K562 (cell line): ENCODE measurements around the gene ZNF488. TPM values are rescaled to one million over a fixed set of nuclear protein-coding genes. Genes with fewer than 3 reads are reported as not detected.

Source experiments
- ATAC-seq: fragments of 200-7000 bp; cut with Tn5 transposase; 3 replicates; pipeline ENCODE4 v1.9.1; 2020; ENCODE audit warnings: moderate library complexity
- BruUV-seq: library from RNA; stranded (reverse); fragments of 400-500 nt; replicated peaks from 2 replicates; lab custom pipeline; 2021; lab: Mats Ljungman, UMichigan
- CTCF ChIA-PET: fragments of 300-600 bp; formaldehyde crosslinking; extraction: SDS; loops from one replicate; lab custom pipeline; 2021; ENCODE audit warnings: low intra/inter-chr PET ratio; lab: Yijun Ruan, JAX
- POLR2A ChIA-PET: fragments of 300-600, 350-650 bp; sonication (Branson Sonifier 250); formaldehyde crosslinking; extraction: SDS; loops from one replicate; lab custom pipeline; 2021; ENCODE audit warnings: antibody characterized with exemption, inconsistent platforms; lab: Yijun Ruan, JAX
- DNase-seq, 4 experiments: peaks; one replicate each; pipeline versions ENCODE4 v3.0.0 to v3.0.0-alpha.2; 2011 to 2018; ENCODE audit warnings: low spot score in 3 of 4, mixed read lengths in 3 of 4; ENCODE audit errors: extremely low read depth in 1 of 4
- FAIRE-seq: peaks from 2 replicates; lab custom pipeline; 2011; peaks lifted over from hg19 to GRCh38; lab: Jason Lieb, UNC
- H2AFZ ChIP-seq: 2 replicates; pipeline ENCODE4 v1.6.0; 2011; ENCODE audit warnings: low read depth, low read length, control low read depth, inconsistent platforms
- H3K27ac ChIP-seq: fragments of 200-600 bp; 3 replicates; pipeline ENCODE4 v1.8.0; 2011; ENCODE audit warnings: low read depth, mild to moderate bottlenecking, control low read depth, inconsistent platforms, low read length, moderate library complexity, mixed read lengths; ENCODE audit errors: extremely low read depth
- H3K27me3 ChIP-seq, 2 experiments: fragments of 300-600 bp in 1 of 2; 2 replicates in 1 of 2; 3 replicates in 1 of 2; pipeline versions ENCODE4 v1.6.0 to v1.8.0; 2011; ENCODE audit warnings: inconsistent platforms in 2 of 2, low read length in 2 of 2, mild to moderate bottlenecking in 1 of 2, mixed read lengths in 1 of 2, moderate library complexity in 1 of 2; ENCODE audit not compliant: control insufficient read depth in 2 of 2, insufficient read depth in 2 of 2
- H3K36me3 ChIP-seq: fragments of 300-600 bp; 3 replicates; pipeline ENCODE4 v1.8.0; 2011; ENCODE audit warnings: mild to moderate bottlenecking, low read length, inconsistent platforms; ENCODE audit not compliant: control insufficient read depth, insufficient read depth
- H3K4me1 ChIP-seq, 2 experiments: fragments of 200-600 bp in 1 of 2; replicated peaks in 1 of 2; 2 replicates in 1 of 2; 3 replicates in 1 of 2; pipeline versions ENCODE4 v1.5.1 to v1.8.0; 2011; ENCODE audit warnings: inconsistent platforms in 2 of 2, low read length in 2 of 2, mild to moderate bottlenecking in 1 of 2, mixed read lengths in 1 of 2, moderate library complexity in 1 of 2; ENCODE audit not compliant: control insufficient read depth in 2 of 2, insufficient read depth in 2 of 2
- H3K4me2 ChIP-seq: 2 replicates; pipeline ENCODE4 v1.6.1; 2011; ENCODE audit warnings: low read length, control low read depth, inconsistent platforms, mixed read lengths; ENCODE audit not compliant: insufficient read depth
- H3K4me3 ChIP-seq: fragments of 200-600 bp; sonication (generic), shearing (Covaris generic); 2 replicates; pipeline ENCODE4 v1.5.1; 2016; ENCODE audit warnings: control low read depth, inconsistent platforms
- H3K79me2 ChIP-seq: fragments of 200-600 bp; 3 replicates; pipeline ENCODE4 v1.8.0; 2011; ENCODE audit warnings: low read length, inconsistent platforms; ENCODE audit not compliant: control insufficient read depth, insufficient read depth
- H3K9ac ChIP-seq, 2 experiments: 2 replicates each; pipeline versions ENCODE4 v1.6.0 to v1.6.1; 2011; ENCODE audit warnings: low read depth in 2 of 2, low read length in 2 of 2, control low read depth in 1 of 2, inconsistent platforms in 1 of 2, mild to moderate bottlenecking in 1 of 2, mixed read lengths in 1 of 2; ENCODE audit not compliant: insufficient read depth in 1 of 2
- H3K9me1 ChIP-seq: one replicate; pipeline ENCODE4 v1.6.0; 2011; ENCODE audit warnings: inconsistent platforms, mild to moderate bottlenecking, low read length, moderate library complexity; ENCODE audit not compliant: control insufficient read depth, insufficient read depth
- H3K9me3 ChIP-seq: replicated peaks from 2 replicates; pipeline ENCODE4 v1.5.1; 2011; ENCODE audit warnings: low read depth, low read length, inconsistent platforms; ENCODE audit not compliant: control insufficient read depth, insufficient read depth
- H4K20me1 ChIP-seq: replicated peaks from 2 replicates; pipeline ENCODE4 v1.6.1; 2011; ENCODE audit warnings: low read length, inconsistent platforms, mixed read lengths; ENCODE audit not compliant: control insufficient read depth, insufficient read depth
- BCOR ChIP-seq: fragments of 450-650 bp; IDR thresholded peaks from 2 replicates; pipeline ENCODE4 v1.6.1; 2016
- BRF1 ChIP-seq: IDR thresholded peaks from 3 replicates; pipeline ENCODE4 v1.6.1; 2011; ENCODE audit warnings: borderline replicate concordance, mild to moderate bottlenecking; ENCODE audit not compliant: insufficient read length; ENCODE audit errors: extremely low read depth
- HMGN3 ChIP-seq: IDR thresholded peaks from 2 replicates; pipeline ENCODE4 v1.6.1; 2011; ENCODE audit warnings: borderline replicate concordance, low read depth, mild to moderate bottlenecking, mixed read lengths, low read length; ENCODE audit not compliant: insufficient read length; ENCODE audit errors: extremely low read depth
- MCM2 ChIP-seq: fragments of 450-650 bp; IDR thresholded peaks from 2 replicates; pipeline ENCODE4 v1.6.1; 2017; ENCODE audit warnings: low read depth, mild to moderate bottlenecking
- NFIX ChIP-seq: fragments of 250-450 bp; sonication (Bioruptor Pico); IDR thresholded peaks from 2 replicates; pipeline ENCODE4 v1.4.0; 2020; ENCODE audit warnings: low read depth, mild to moderate bottlenecking, moderate library complexity
- POLR2B ChIP-seq: fragments of 450-650 bp; IDR thresholded peaks from 2 replicates; pipeline ENCODE4 v1.6.1; 2018; ENCODE audit warnings: low read depth; ENCODE audit not compliant: partially characterized antibody
- RB1 ChIP-seq: fragments of 450-650 bp; IDR thresholded peaks from 2 replicates; pipeline ENCODE4 v1.6.1; 2017; ENCODE audit warnings: low read depth, mild to moderate bottlenecking
- RBFOX2 ChIP-seq: fragments of 200-400 bp; formaldehyde crosslinking; IDR thresholded peaks from 2 replicates; pipeline ENCODE4 v1.6.1; 2017; ENCODE audit warnings: low read depth, mild to moderate bottlenecking, low read length, moderate library complexity
- RFX7 ChIP-seq: fragments of 250-450 bp; sonication (Bioruptor Pico); IDR thresholded peaks from 2 replicates; pipeline ENCODE4 v1.5.1; 2021; ENCODE audit warnings: mild to moderate bottlenecking
- SIRT6 ChIP-seq: IDR thresholded peaks from one replicate; pipeline ENCODE4 v1.6.1; 2012; ENCODE audit warnings: low read depth, mild to moderate bottlenecking, control low read depth, inconsistent platforms, low read length, moderate library complexity
- TGIF2 ChIP-seq: sonication (generic); formaldehyde crosslinking; IDR thresholded peaks from 2 replicates; pipeline ENCODE4 v1.8.1; 2022; ENCODE audit warnings: mild to moderate bottlenecking, missing genetic modification reagents, moderate library complexity
- ZBTB8A ChIP-seq: fragments of 450-650 bp; IDR thresholded peaks from 2 replicates; pipeline ENCODE4 v1.6.1; 2018; ENCODE audit warnings: mild to moderate bottlenecking, moderate library complexity; ENCODE audit not compliant: partially characterized antibody
- ZNF764 ChIP-seq: fragments of 250-450 bp; sonication (Bioruptor Pico); IDR thresholded peaks from 2 replicates; pipeline ENCODE4 v1.4.0; 2020; ENCODE audit warnings: low read depth, mild to moderate bottlenecking, moderate library complexity
- WGBS: fragments of 100-300 bp; shearing (Covaris generic); methylation state at CpG from one replicate; pipeline ENCODE4 v1.1.6; 2016; ENCODE audit warnings: low coverage, mixed read lengths; ENCODE audit not compliant: insufficient coverage; ENCODE audit errors: missing lambda C conversion rate; 5-methylcytosine and 5-hydroxymethylcytosine counted together
- in situ Hi-C: fragments of 300-500 bp; cut with MboI; formaldehyde crosslinking; loops from 4 replicates; pipeline ENCODE4 v1.15.0; 2018; ENCODE audit warnings: inconsistent platforms, mixed read lengths
- intact Hi-C: fragments of 100-400 bp; cut with micrococcal nuclease; formaldehyde crosslinking; loops from 2 replicates; pipeline ENCODE4 v1.14.2; 2022
- polyA plus RNA-seq, 8 experiments: library from polyadenylated mRNA; depleted of rRNA in 4 of 8; stranded (reverse) in 5 of 8; unstranded in 3 of 8; fragments of >200 nt; fragmentation: Nextera tagmentation in 2 of 8; fragmentation: Illumina TruSeq in 1 of 8; extraction: Ambion mirVana in 2 of 8; extraction: Trizol in 1 of 8; gene quantifications; 2 replicates each; pipeline versions ENCODE4 v1.2.1 to v1.2.3, GENCODE V29; 2011 to 2014; ENCODE audit warnings: inconsistent platforms in 1 of 8, missing spikeins in 1 of 8
- total RNA-seq, 7 experiments: library from RNA; depleted of rRNA in 6 of 7; stranded (reverse); fragments of >200 nt in 6 of 7; fragmentation: Illumina TruSeq in 2 of 7; extraction: Trizol in 2 of 7; gene quantifications; 2 replicates each; pipeline versions ENCODE4 v1.2.1 to v1.2.3, GENCODE V29; 2011 to 2021; ENCODE audit warnings: low replicate concordance in 1 of 7
- TF ChIP-seq, protein P1 (sequence below): fragments of 450-650 bp; formaldehyde crosslinking; IDR thresholded peaks from 2 replicates; pipeline ENCODE4 v1.4.0; 2020; ENCODE audit warnings: mild to moderate bottlenecking
- TF ChIP-seq, protein P2 (sequence below): sonication (generic); IDR thresholded peaks from 2 replicates; pipeline ENCODE4 v1.6.1; 2016

The ZNF488 gene
- total and polyA plus RNA-seq, 9 of the 15 experiments (the other 6 are each of a cell fraction or from before 2014, with no cell fraction given) = 0.03 to 0.09 (median 0.05) TPM; not detected in 3

DNA sequence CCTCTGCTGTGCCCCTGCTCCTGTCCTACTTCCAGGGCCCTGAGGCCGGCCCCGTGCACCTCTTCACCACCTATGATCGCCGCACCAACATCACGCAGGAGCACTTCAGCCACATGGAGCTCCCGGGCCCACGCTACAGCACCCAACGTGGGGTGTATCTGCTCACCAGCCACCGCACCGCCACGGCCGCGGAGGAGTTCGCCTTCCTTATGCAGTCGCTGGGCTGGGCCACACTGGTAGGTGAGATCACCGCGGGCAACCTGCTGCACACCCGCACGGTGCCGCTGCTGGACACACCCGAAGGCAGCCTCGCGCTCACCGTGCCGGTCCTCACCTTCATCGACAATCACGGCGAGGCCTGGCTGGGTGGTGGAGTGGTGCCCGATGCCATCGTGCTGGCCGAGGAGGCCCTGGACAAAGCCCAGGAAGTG is 34.1 kb downstream of the ZNF488 start:
- H3K27me3 ChIP-seq = peaks cover 45 to 87% of the 10 kb centered on the region in 2 experiments; a peak in 4 of 5 replicates
- H3K27ac ChIP-seq = no peak overlapping the region
- ATAC-seq = no peak
- no TSS peak for BruUV-seq
- no peaks in the 10 kb centered on the region for H3K9me1 ChIP-seq
- no peak overlapping the region for H3K9ac ChIP-seq
- FAIRE-seq = no peak
- H4K20me1 ChIP-seq = peaks cover 22% of the 10 kb centered on the region
- in situ Hi-C loops = no loop called here
- H2AFZ ChIP-seq = no peak overlapping the region
- intact Hi-C loops = no loop called here
- no peaks in the 10 kb centered on the region for H3K79me2 ChIP-seq
- CTCF ChIA-PET = no interaction called here
- DNase-seq = no peak
- H3K4me3 ChIP-seq = no peak overlapping the region
- TF ChIP-seq SIRT6 = no peak
- no peak for TF ChIP-seq POLR2B
- no peak for TF ChIP-seq BRF1
- TF ChIP-seq HMGN3 = peak; percentile 65
- no peak overlapping the region for H3K4me2 ChIP-seq
- POLR2A ChIA-PET = interaction anchor here (0.7 to 1.1 kb wide), 2 partner anchors 9 to 268 kb away, joined by 3 read pairs; no protein-coding TSS in a partner anchor
- H3K4me1 ChIP-seq = peaks cover 0 to 26% of the 10 kb centered on the region in 2 experiments; a peak in 1 of 5 replicates
- no peaks in the 10 kb centered on the region for H3K36me3 ChIP-seq
- WGBS = under 1% methylated on average over 29 of the region's 31 CpGs
- H3K9me3 ChIP-seq = no peaks in the 10 kb centered on the region

DNA sequence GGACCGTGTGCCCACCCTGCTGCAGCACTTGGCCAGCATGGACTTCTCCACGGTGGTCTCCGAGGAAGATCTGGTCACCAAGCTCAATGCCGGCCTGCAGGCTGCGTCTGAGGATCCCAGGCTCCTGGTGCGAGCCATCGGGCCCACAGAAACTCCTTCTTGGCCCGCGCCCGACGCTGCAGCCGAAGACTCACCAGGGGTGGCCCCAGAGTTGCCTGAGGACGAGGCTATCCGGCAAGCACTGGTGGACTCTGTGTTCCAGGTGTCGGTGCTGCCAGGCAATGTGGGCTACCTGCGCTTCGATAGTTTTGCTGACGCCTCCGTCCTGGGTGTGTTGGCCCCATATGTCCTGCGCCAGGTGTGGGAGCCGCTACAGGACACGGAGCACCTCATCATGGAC is 34.6 kb downstream of the ZNF488 start:
- DNase-seq (no peak), ATAC-seq (no peak), FAIRE-seq (no peak)
- no peak overlapping the region for H3K4me2 ChIP-seq
- 2% methylated on average over 22 of the region's 22 CpGs for WGBS
- no peaks in the 10 kb centered on the region for H3K79me2 ChIP-seq
- ChIA-PET POLR2A (interaction anchor here (0.6 kb wide), 1 partner anchor 1914 kb away, joined by 3 read pairs; no protein-coding TSS in a partner anchor), CTCF (no interaction called here)
- H3K9me1 ChIP-seq = no peaks in the 10 kb centered on the region
- intact Hi-C loops (no loop called here), in situ Hi-C loops (no loop called here)
- H3K4me1 ChIP-seq = peaks cover 0 to 26% of the 10 kb centered on the region in 2 experiments; a peak in 1 of 5 replicates
- H3K27ac ChIP-seq = no peak overlapping the region
- no peak overlapping the region for H3K4me3 ChIP-seq
- H3K27me3 ChIP-seq = peaks cover 47 to 88% of the 10 kb centered on the region in 2 experiments; a peak in 4 of 5 replicates
- H3K9me3 ChIP-seq = no peaks in the 10 kb centered on the region
- peaks cover 20% of the 10 kb centered on the region for H4K20me1 ChIP-seq
- H2AFZ ChIP-seq = no peak overlapping the region
- no TSS peak for BruUV-seq
- H3K36me3 ChIP-seq = no peaks in the 10 kb centered on the region
- H3K9ac ChIP-seq = no peak overlapping the region
- TF ChIP-seq MCM2 (no peak), BCOR (no peak), TGIF2 (CRISPR knock-in tag) (no peak), RBFOX2 (no peak), RB1 (no peak), ZNF764 (CRISPR knock-in tag) (no peak), NFIX (CRISPR knock-in tag) (no peak), RFX7 (no peak), ZBTB8A (no peak)
- TF ChIP-seq, protein P1, sequence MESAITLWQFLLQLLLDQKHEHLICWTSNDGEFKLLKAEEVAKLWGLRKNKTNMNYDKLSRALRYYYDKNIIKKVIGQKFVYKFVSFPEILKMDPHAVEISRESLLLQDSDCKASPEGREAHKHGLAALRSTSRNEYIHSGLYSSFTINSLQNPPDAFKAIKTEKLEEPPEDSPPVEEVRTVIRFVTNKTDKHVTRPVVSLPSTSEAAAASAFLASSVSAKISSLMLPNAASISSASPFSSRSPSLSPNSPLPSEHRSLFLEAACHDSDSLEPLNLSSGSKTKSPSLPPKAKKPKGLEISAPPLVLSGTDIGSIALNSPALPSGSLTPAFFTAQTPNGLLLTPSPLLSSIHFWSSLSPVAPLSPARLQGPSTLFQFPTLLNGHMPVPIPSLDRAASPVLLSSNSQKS (CRISPR knock-in tag) = no peak
- TF ChIP-seq, protein P2, sequence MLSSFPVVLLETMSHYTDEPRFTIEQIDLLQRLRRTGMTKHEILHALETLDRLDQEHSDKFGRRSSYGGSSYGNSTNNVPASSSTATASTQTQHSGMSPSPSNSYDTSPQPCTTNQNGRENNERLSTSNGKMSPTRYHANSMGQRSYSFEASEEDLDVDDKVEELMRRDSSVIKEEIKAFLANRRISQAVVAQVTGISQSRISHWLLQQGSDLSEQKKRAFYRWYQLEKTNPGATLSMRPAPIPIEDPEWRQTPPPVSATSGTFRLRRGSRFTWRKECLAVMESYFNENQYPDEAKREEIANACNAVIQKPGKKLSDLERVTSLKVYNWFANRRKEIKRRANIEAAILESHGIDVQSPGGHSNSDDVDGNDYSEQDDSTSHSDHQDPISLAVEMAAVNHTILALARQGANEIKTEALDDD = no peak
